HepG2 (cell line): ENCODE measurements around the gene RWDD2A. TPM values are rescaled to one million over a fixed set of nuclear protein-coding genes. Genes with fewer than 3 reads are reported as not detected.

Experiments
- AHR ChIP-seq: IDR thresholded peaks from 2 replicates; pipeline ENCODE4 v1.6.1; 2018; ENCODE audit warnings: missing genetic modification reagents, missing compliant biosample characterization
- CENPT ChIP-seq: sonication (generic); formaldehyde crosslinking; IDR thresholded peaks from 2 replicates; pipeline ENCODE4 v1.8.0; 2022; ENCODE audit warnings: low read depth, mild to moderate bottlenecking, moderate library complexity, missing genetic modification reagents
- CREBL2 ChIP-seq: sonication (generic); formaldehyde crosslinking; IDR thresholded peaks from 2 replicates; pipeline ENCODE4 v1.8.1; 2023; ENCODE audit warnings: missing genetic modification reagents, mild to moderate bottlenecking, borderline replicate concordance
- ELF1 ChIP-seq: sonication (generic); formaldehyde crosslinking; IDR thresholded peaks from 2 replicates; pipeline ENCODE4 v1.4.0; 2020; ENCODE audit warnings: missing genetic modification reagents
- GATAD1 ChIP-seq: IDR thresholded peaks from 2 replicates; pipeline ENCODE4 v1.6.1; 2016; ENCODE audit warnings: missing genetic modification reagents, missing compliant biosample characterization
- HNF4A ChIP-seq: sonication (generic); formaldehyde crosslinking; IDR thresholded peaks from 2 replicates; pipeline ENCODE4 v1.4.0; 2020; ENCODE audit warnings: missing genetic modification reagents
- JUN ChIP-seq: sonication (generic); formaldehyde crosslinking; IDR thresholded peaks from 2 replicates; pipeline ENCODE4 v1.4.0; 2020; ENCODE audit warnings: mild to moderate bottlenecking, missing genetic modification reagents
- KDM5B ChIP-seq: sonication (generic); formaldehyde crosslinking; IDR thresholded peaks from 2 replicates; pipeline ENCODE4 v1.4.0; 2020; ENCODE audit warnings: missing genetic modification reagents, mild to moderate bottlenecking, borderline replicate concordance
- MATR3 ChIP-seq: sonication (generic); formaldehyde crosslinking; IDR thresholded peaks from 2 replicates; pipeline ENCODE4 v1.4.0; 2020; ENCODE audit warnings: missing genetic modification reagents
- MIER2 ChIP-seq: IDR thresholded peaks from 2 replicates; pipeline ENCODE4 v1.6.1; 2016; ENCODE audit warnings: missing biosample characterization, missing genetic modification reagents
- NFIC ChIP-seq: IDR thresholded peaks from 2 replicates; pipeline ENCODE4 v1.6.1; 2012; ENCODE audit warnings: mild to moderate bottlenecking, low read length, inconsistent platforms
- NR3C1 ChIP-seq: sonication (generic); formaldehyde crosslinking; IDR thresholded peaks from 2 replicates; pipeline ENCODE4 v1.4.0; 2020; ENCODE audit warnings: missing genetic modification reagents
- PHB2 ChIP-seq: fragments of 450-650 bp; IDR thresholded peaks from 2 replicates; pipeline ENCODE4 v1.6.1; 2018; ENCODE audit not compliant: partially characterized antibody
- SIX1 ChIP-seq: sonication (generic); formaldehyde crosslinking; IDR thresholded peaks from 2 replicates; pipeline ENCODE4 v1.4.0; 2020; ENCODE audit warnings: missing genetic modification reagents, borderline replicate concordance
- SOX6 ChIP-seq, 2 experiments: fragments of 450-650 bp in 1 of 2; sonication (generic) in 1 of 2; formaldehyde crosslinking in 1 of 2; IDR thresholded peaks; 2 replicates each; pipeline versions ENCODE4 v1.4.0 to v1.6.1; 2017 to 2020; ENCODE audit warnings: antibody characterized with exemption in 1 of 2, mild to moderate bottlenecking in 1 of 2, missing genetic modification reagents in 1 of 2
- SP4 ChIP-seq: sonication (generic); formaldehyde crosslinking; IDR thresholded peaks from 2 replicates; pipeline ENCODE4 v1.8.1; 2023; ENCODE audit warnings: mild to moderate bottlenecking, missing genetic modification reagents
- TEF ChIP-seq: sonication (generic); formaldehyde crosslinking; IDR thresholded peaks from 2 replicates; pipeline ENCODE4 v1.5.0; 2020; ENCODE audit warnings: missing genetic modification reagents
- ZFP36L2 ChIP-seq: sonication (generic); formaldehyde crosslinking; IDR thresholded peaks from 2 replicates; pipeline ENCODE4 v1.4.0; 2020; ENCODE audit warnings: missing genetic modification reagents
- ZFYVE20 ChIP-seq: sonication (generic); formaldehyde crosslinking; IDR thresholded peaks from 2 replicates; pipeline ENCODE4 v1.8.0; 2023; ENCODE audit warnings: low read depth, mild to moderate bottlenecking, moderate library complexity, missing genetic modification reagents, borderline replicate concordance
- ZNF780A ChIP-seq: sonication (generic); formaldehyde crosslinking; IDR thresholded peaks from 2 replicates; pipeline ENCODE4 v1.8.0; 2022; ENCODE audit warnings: mild to moderate bottlenecking, missing genetic modification reagents, moderate library complexity
- ZNF841 ChIP-seq: sonication (generic); formaldehyde crosslinking; IDR thresholded peaks from 2 replicates; pipeline ENCODE4 v1.8.1; 2023; ENCODE audit warnings: missing genetic modification reagents, borderline replicate concordance
- polyA plus RNA-seq, 8 experiments: library from polyadenylated mRNA; depleted of rRNA in 3 of 8; stranded (reverse) in 7 of 8; unstranded in 1 of 8; fragments of >200 nt; fragmentation: Illumina TruSeq in 4 of 8; extraction: Trizol in 4 of 8; gene quantifications; 2 replicates each; pipeline versions ENCODE4 v1.2.1 to v1.2.3, GENCODE V29; 2011 to 2016; ENCODE audit warnings: low read depth in 4 of 8, missing spikeins in 1 of 8, mixed read lengths in 1 of 8; ENCODE audit not compliant: insufficient read depth in 1 of 8
- total RNA-seq, 5 experiments: library from RNA; depleted of rRNA; stranded (reverse); fragments of >200 nt; fragmentation: Illumina TruSeq; extraction: Trizol; gene quantifications; 2 replicates each; pipeline ENCODE4 v1.2.3, GENCODE V29; 2016; ENCODE audit warnings: low read depth in 1 of 5
- TF ChIP-seq, protein P1 (sequence below): fragments of 450-650 bp; IDR thresholded peaks from 2 replicates; pipeline ENCODE4 v1.6.1; 2017
- TF ChIP-seq, protein P2 (sequence below), 2 experiments: sonication (generic) in 1 of 2; formaldehyde crosslinking in 1 of 2; IDR thresholded peaks; 2 replicates each; pipeline versions ENCODE4 v1.4.0 to v1.6.1; 2018 to 2020; ENCODE audit warnings: missing genetic modification reagents in 2 of 2, borderline replicate concordance in 1 of 2, low read depth in 1 of 2, mild to moderate bottlenecking in 1 of 2, missing biosample characterization in 1 of 2

RWDD2A gene
- total and polyA plus RNA-seq, 2 of the 13 experiments (the other 11 are each of a cell fraction or from before 2014, with no cell fraction given): 5.3 to 8.1 TPM

DNA sequence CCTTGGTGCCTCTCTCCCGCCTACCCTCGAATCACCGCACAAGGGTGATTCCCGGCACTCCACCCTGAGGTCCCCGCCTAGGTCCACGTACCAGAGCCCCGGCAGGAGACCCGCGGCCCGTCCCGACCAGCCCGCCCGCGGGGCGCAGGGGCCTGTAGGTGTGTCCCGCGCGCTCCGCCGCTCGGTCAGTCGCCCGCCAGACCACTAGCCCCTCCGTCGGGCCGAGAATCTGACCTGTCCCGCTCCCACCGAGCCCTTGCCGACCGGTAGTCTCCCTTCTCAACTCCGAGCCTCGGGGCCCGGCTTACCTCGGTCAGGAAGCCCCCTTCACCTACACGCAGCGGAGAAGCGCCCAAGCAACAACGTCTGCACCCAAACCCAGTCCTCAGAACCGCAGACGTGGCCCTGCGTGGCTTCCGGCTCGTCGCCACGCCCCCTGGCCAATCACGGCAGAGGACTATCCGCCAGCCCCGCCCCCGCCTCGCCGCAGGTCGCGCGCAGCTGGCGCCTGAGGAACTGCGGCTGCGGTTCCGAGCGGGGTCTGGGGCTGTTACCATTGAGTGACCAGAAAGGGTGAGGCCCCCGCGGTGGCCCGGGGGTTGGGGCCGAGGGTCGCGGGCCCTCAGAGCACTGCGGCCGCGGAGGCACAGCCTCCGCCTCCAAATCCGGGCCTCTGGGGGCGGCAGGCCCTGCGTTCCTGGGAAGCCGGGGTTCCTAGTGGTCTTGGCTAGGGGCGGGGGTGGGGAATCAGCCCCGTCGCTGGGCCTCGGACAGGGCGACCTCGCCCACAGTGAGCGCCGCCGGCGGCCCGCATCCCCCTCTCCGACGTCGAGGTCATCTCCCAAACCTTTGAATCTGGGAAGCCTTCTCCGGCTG, at the start of gene RWDD2A, which contains the start of gene PGM3 (continued):
- no peak for TF ChIP-seq ZNF841 (CRISPR knock-in tag)
- TF ChIP-seq ZFYVE20 (CRISPR knock-in tag): peak; percentile 62; the same call in 1 of the 2 replicates
- TF ChIP-seq ZFP36L2 (CRISPR knock-in tag): no peak; the same call in 1 of the 2 replicates
- TF ChIP-seq PHB2: no peak
- no peak; the same call in 1 of the 2 replicates for TF ChIP-seq ZNF780A
- no peak for TF ChIP-seq JUN (CRISPR knock-in tag)
- no peak for TF ChIP-seq NFIC
- TF ChIP-seq AHR: no peak
- no peak; the same call in 1 of the 2 replicates for TF ChIP-seq CREBL2 (CRISPR knock-in tag)
- no peak for TF ChIP-seq SOX6 (IDR thresholded peaks at IDR 0.05)
- TF ChIP-seq SOX6 (CRISPR knock-in tag; IDR thresholded peaks at IDR 0.05): peak; percentile 33
- no peak; the same call in none of the 2 replicates for TF ChIP-seq TEF (CRISPR knock-in tag)
- TF ChIP-seq KDM5B (CRISPR knock-in tag): peak; percentile 84
- no peak for TF ChIP-seq HNF4A
- peak; percentile 86 for TF ChIP-seq ELF1
- TF ChIP-seq MIER2 (CRISPR knock-in tag): no peak
- TF ChIP-seq CENPT (CRISPR knock-in tag): no peak
- 0 out of 2 replicates have a peak, but pooled peaks have one; percentile 11 for TF ChIP-seq SIX1
- peak; percentile 80 for TF ChIP-seq GATAD1
- TF ChIP-seq, protein P1, sequence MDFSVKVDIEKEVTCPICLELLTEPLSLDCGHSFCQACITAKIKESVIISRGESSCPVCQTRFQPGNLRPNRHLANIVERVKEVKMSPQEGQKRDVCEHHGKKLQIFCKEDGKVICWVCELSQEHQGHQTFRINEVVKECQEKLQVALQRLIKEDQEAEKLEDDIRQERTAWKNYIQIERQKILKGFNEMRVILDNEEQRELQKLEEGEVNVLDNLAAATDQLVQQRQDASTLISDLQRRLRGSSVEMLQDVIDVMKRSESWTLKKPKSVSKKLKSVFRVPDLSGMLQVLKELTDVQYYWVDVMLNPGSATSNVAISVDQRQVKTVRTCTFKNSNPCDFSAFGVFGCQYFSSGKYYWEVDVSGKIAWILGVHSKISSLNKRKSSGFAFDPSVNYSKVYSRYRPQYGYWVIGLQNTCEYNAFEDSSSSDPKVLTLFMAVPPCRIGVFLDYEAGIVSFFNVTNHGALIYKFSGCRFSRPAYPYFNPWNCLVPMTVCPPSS: no peak
- TF ChIP-seq, protein P2, sequence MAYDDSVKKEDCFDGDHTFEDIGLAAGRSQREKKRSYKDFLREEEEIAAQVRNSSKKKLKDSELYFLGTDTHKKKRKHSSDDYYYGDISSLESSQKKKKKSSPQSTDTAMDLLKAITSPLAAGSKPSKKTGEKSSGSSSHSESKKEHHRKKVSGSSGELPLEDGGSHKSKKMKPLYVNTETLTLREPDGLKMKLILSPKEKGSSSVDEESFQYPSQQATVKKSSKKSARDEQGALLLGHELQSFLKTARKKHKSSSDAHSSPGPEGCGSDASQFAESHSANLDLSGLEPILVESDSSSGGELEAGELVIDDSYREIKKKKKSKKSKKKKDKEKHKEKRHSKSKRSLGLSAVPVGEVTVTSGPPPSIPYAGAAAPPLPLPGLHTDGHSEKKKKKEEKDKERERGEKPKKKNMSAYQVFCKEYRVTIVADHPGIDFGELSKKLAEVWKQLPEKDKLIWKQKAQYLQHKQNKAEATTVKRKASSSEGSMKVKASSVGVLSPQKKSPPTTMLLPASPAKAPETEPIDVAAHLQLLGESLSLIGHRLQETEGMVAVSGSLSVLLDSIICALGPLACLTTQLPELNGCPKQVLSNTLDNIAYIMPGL (CRISPR knock-in tag; IDR thresholded peaks at IDR 0.05; ENCODE audit: borderline replicate concordance in 1 of 2, low read depth in 1 of 2): peak; percentile 79 to 90; a peak in 2 of 4 replicates
- no peak for TF ChIP-seq NR3C1 (CRISPR knock-in tag)
- TF ChIP-seq MATR3 (CRISPR knock-in tag): no peak
- TF ChIP-seq SP4 (CRISPR knock-in tag): peak; percentile 95
